CD4-positive, alpha-beta memory T cell (primary cell): ENCODE results near the gene ELAC1. TPM values are rescaled to one million over a fixed set of nuclear protein-coding genes. Genes with fewer than 3 reads are reported as not detected.
"Not testable (repeated sequence)": the region's sequence is repeated elsewhere in the genome, so short reads cannot be mapped to it uniquely, and the experiment has no call there.

Experiments
- CTCF ChIA-PET: fragments of 350-600 bp; sonication (Branson Sonifier 250); formaldehyde crosslinking; loops from one replicate; lab custom pipeline; 2021; ENCODE audit warnings: inconsistent platforms; ENCODE audit not compliant: partially characterized antibody; lab: Charles Lee
- POLR2A ChIA-PET: fragments of 350-600 bp; sonication (Branson Sonifier 250); formaldehyde crosslinking; loops from one replicate; lab custom pipeline; 2021; ENCODE audit not compliant: partially characterized antibody; lab: Charles Lee
- DNase-seq, 5 donors: peaks; one replicate each; pipeline versions ENCODE4 v3.0.0 to v3.0.0-alpha.2; 2020 to 2022; ENCODE audit warnings: mixed read lengths in 1 of 5
- H3K27ac ChIP-seq: one replicate; pipeline ENCODE4 v1.7.0; 2013; ENCODE audit warnings: low read depth, low read length
- H3K27me3 ChIP-seq: 2 replicates; pipeline ENCODE4 v1.7.0; 2013; ENCODE audit warnings: mild to moderate bottlenecking, low read length, moderate library complexity; ENCODE audit not compliant: insufficient read depth
- H3K36me3 ChIP-seq: 2 replicates; pipeline ENCODE4 v1.7.0; 2013; ENCODE audit warnings: mild to moderate bottlenecking, low read length, moderate library complexity; ENCODE audit not compliant: insufficient read depth
- H3K4me1 ChIP-seq: 2 replicates; pipeline ENCODE4 v1.7.0; 2013; ENCODE audit warnings: mild to moderate bottlenecking, low read length, moderate library complexity; ENCODE audit not compliant: insufficient read depth
- H3K4me3 ChIP-seq, 2 donors: one replicate each; pipeline ENCODE4 v1.7.0; 2013; ENCODE audit warnings: low read length in 2 of 2, mild to moderate bottlenecking in 1 of 2
- H3K9me3 ChIP-seq, 2 donors: one replicate each; pipeline ENCODE4 v1.7.0; 2013; ENCODE audit warnings: low read length in 2 of 2, control low read depth in 1 of 2; ENCODE audit not compliant: control insufficient read depth in 1 of 2
- H3K27ac Mint-ChIP-seq, 7 donors: one replicate each; pipeline ENCODE4 v1.8.0; 2020 to 2021; ENCODE audit warnings: mixed read lengths in 7 of 7, mild to moderate bottlenecking in 6 of 7, inconsistent platforms in 3 of 7, moderate library complexity in 3 of 7
- H3K27me3 Mint-ChIP-seq, 2 donors: one replicate each; pipeline ENCODE4 v1.8.0; 2020 to 2021; ENCODE audit warnings: mixed read lengths in 2 of 2
- H3K36me3 Mint-ChIP-seq, 2 donors: one replicate each; pipeline ENCODE4 v1.8.0; 2020 to 2021; ENCODE audit warnings: mixed read lengths in 2 of 2, inconsistent platforms in 1 of 2, mild to moderate bottlenecking in 1 of 2
- H3K4me1 Mint-ChIP-seq, 4 donors: one replicate each; pipeline ENCODE4 v1.8.0; 2020 to 2021; ENCODE audit warnings: mixed read lengths in 4 of 4, mild to moderate bottlenecking in 1 of 4
- H3K4me3 Mint-ChIP-seq, 8 donors: one replicate each; pipeline ENCODE4 v1.8.0; 2020 to 2021; ENCODE audit warnings: mixed read lengths in 8 of 8, mild to moderate bottlenecking in 7 of 8, moderate library complexity in 6 of 8, inconsistent platforms in 3 of 8
- H3K9me3 Mint-ChIP-seq, 8 donors: one replicate each; pipeline ENCODE4 v1.8.0; 2020 to 2021; ENCODE audit warnings: mixed read lengths in 8 of 8, mild to moderate bottlenecking in 5 of 8, inconsistent platforms in 3 of 8, moderate library complexity in 1 of 8
- intact Hi-C: fragments of 100-400 bp; cut with micrococcal nuclease; formaldehyde crosslinking; loops from one replicate; pipeline ENCODE4 v1.15.1; 2023
- polyA plus RNA-seq, 2 donors: library from polyadenylated mRNA; unstranded; fragments of 300-500 nt; fragmentation: Illumina TruSeq; gene quantifications; one replicate each; pipeline ENCODE4 v1.2.3, GENCODE V29; 2021
- total RNA-seq, 2 experiments: library from RNA; stranded (reverse); gene quantifications; one replicate each; pipeline ENCODE4 v1.2.3, GENCODE V29; 2021

ELAC1 gene
- total and polyA plus RNA-seq, 4 experiments from 2014 or later = 11.6 to 18.5 (median 13.5) TPM

DNA sequence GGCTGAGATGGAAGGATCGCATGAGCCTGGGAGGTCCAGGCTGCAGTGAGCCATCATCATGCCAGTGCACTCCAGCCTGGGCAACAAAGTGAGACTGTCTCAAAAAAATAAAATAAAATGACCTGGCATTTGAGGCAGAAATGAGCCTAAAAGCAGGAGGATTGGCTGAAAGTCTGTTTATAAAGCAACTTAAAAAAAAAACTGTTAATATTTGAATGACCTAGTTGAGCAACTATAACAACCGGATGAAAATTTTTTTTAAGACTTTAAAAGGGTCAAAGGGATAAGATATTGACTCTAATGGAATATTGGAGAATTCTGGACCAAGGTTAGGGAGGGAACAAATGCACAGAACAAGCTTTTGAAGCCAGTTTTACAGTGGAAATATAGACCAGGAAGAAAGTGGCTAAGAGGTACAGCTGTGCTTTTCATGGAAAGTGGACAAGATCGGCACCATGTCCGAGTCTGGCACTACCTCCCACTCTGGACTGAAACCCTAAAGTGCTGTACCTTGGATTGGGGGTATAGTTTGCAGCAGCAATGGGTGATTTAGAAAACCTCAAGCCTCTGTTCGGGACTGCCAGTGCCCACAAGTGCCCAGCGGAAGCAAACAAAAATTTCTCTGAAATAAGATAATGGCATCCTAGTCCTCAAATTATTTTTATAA lies 33.2 kb upstream of the ELAC1 start:
- no peak overlapping the region for H3K4me3 Mint-ChIP-seq
- Histone ChIP-seq H3K4me1 (no peaks in the 10 kb centered on the region), H3K27ac (no peak overlapping the region), H3K27me3 (no peaks in the 10 kb centered on the region), H3K9me3 (no peaks in the 10 kb centered on the region), H3K36me3 (peaks cover under 1% of the 10 kb centered on the region), H3K4me3 (no peak overlapping the region)
- CTCF ChIA-PET = interaction anchor here (1.1 kb wide), 2 partner anchors 117 kb away, joined by 3 read pairs; no protein-coding TSS in a partner anchor
- no peaks in the 10 kb centered on the region for H3K9me3 Mint-ChIP-seq
- POLR2A ChIA-PET = no interaction called here
- DNase-seq = no peak
- peaks cover 16 to 48% of the 10 kb centered on the region in 2 donors for H3K36me3 Mint-ChIP-seq
- intact Hi-C loops = no loop called here
- H3K4me1 Mint-ChIP-seq = peaks cover 0 to 3% (median 0%) of the 10 kb centered on the region in 4 donors
- H3K27ac Mint-ChIP-seq = peak overlapping the region in 1 of 7 donors; percentile 10
- H3K27me3 Mint-ChIP-seq = no peaks in the 10 kb centered on the region

DNA sequence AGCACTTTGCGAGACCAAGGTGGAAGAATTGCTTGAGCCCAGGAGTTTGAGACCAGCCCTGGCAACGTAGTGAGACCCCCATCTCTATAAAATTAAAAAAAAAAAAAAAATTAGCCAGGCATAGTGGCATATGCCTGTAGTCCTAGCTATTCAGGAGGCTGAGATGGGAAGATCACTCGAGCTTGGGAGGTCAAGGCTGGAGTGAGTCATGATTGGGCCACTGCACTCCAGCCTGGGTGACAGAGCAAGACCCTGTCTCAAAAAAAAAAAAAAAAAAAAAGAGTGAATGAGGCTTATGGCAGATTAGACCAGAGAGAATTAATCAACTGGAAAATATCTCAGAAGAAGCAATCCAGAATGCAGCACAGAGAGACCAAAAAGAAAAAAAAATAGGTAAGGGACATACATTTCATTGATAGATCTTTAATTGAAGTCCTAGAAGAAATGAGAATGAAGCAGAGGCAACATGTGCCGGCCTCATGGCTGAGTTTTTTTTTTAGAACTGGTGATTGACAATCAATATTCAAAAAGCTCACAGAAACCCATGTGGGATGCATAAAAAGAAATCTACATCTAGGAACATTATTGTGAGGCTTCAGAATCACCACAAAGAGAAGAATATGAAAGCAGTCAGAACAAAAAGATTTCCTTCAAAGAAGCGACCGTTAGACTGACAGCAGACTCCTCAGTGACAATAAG lies 32.2 kb upstream of the ELAC1 start:
- H3K27ac ChIP-seq = no peak overlapping the region
- CTCF ChIA-PET = interaction anchor here (0.6 to 1.1 kb wide), 2 partner anchors 116 to 120 kb away, joined by 3 read pairs; no protein-coding TSS in a partner anchor
- H3K9me3 ChIP-seq = no peaks in the 10 kb centered on the region
- intact Hi-C loops = no loop called here
- H3K27me3 ChIP-seq = no peaks in the 10 kb centered on the region
- H3K4me3 ChIP-seq = no peak overlapping the region
- Mint-ChIP-seq H3K36me3 (peaks cover 16 to 50% of the 10 kb centered on the region in 2 donors), H3K9me3 (no peaks in the 10 kb centered on the region), H3K4me1 (peaks cover 0 to 3% (median 0%) of the 10 kb centered on the region in 4 donors), H3K27me3 (no peaks in the 10 kb centered on the region), H3K27ac (peak overlapping the region in 2 of 7 donors; percentile 10 to 19), H3K4me3 (no peak overlapping the region)
- peaks cover 7% of the 10 kb centered on the region for H3K36me3 ChIP-seq
- POLR2A ChIA-PET = no interaction called here
- H3K4me1 ChIP-seq = no peaks in the 10 kb centered on the region
- no peak for DNase-seq

DNA sequence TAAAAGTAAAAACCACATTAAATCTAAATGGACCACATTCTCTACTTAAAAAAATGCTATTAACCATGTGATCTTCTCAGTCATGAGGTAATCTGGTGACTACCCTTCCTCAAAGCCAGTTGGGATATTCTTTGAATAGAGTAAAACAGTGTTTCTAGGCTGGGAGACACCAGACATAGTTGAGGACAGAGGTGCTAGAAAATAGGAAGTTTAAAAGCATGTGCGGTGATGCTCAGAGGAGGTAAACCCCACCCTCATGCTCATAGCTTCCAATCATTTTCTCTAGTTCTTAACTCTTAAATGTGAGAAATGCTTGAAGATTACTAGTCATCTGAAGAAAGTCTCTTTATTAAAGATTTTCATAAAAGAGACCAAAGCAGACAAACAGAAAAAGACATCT lies 30.7 kb upstream of the ELAC1 start:
- no peak overlapping the region for H3K27ac ChIP-seq
- no peaks in the 10 kb centered on the region for H3K9me3 Mint-ChIP-seq
- H3K27me3 ChIP-seq = no peaks in the 10 kb centered on the region
- H3K4me1 Mint-ChIP-seq = peaks cover 0 to 3% (median 0%) of the 10 kb centered on the region in 4 donors
- no peak overlapping the region for H3K4me3 Mint-ChIP-seq
- no peaks in the 10 kb centered on the region for H3K27me3 Mint-ChIP-seq
- no peak for DNase-seq
- ChIA-PET CTCF (no interaction called here), POLR2A (no interaction called here)
- peaks cover 7% of the 10 kb centered on the region for H3K36me3 ChIP-seq
- H3K36me3 Mint-ChIP-seq = peaks cover 19 to 47% of the 10 kb centered on the region in 2 donors
- peak overlapping the region in 5 of 7 donors; percentile 14 to 84 (median 51) for H3K27ac Mint-ChIP-seq
- no peaks in the 10 kb centered on the region for H3K9me3 ChIP-seq
- H3K4me3 ChIP-seq = no peak overlapping the region
- H3K4me1 ChIP-seq = no peaks in the 10 kb centered on the region
- intact Hi-C loops = no loop called here

DNA sequence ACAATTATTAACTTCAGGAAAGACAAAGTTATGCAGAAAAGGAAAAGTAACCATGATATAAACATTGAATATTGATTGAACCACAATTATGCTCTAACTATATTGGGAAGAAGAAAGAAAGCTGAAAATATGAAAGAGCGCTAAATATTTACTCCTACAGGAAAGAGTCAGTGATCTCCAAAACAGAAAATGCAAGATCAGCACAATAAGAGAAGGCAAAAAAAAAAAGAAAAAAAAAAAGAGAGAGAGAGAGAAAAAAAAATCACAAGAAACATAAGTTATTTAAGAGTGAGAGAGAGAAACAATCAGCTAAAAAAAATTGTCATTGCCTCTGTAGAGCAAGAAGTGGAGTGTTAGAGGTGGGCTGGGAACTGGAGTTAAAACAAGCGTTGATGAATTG lies 28.9 kb upstream of the ELAC1 start:
- intact Hi-C loops = no loop called here
- CTCF ChIA-PET = interaction anchor here (0.6 to 1.4 kb wide), 4 partner anchors 58 to 179 kb away, joined by 3 to 6 read pairs (median 4); partner anchors contain the start of gene MRO
- no peak for DNase-seq
- POLR2A ChIA-PET = interaction anchor here (1.3 kb wide), 1 partner anchor 29 kb away, joined by 3 read pairs; the partner anchor contains the start of gene ELAC1
- H3K36me3 Mint-ChIP-seq = peaks cover 15 to 42% of the 10 kb centered on the region in 2 donors
- H3K36me3 ChIP-seq = peaks cover 7% of the 10 kb centered on the region
- no peaks in the 10 kb centered on the region for H3K9me3 Mint-ChIP-seq
- no peaks in the 10 kb centered on the region for H3K27me3 Mint-ChIP-seq
- H3K4me3 ChIP-seq = no peak overlapping the region
- no peak overlapping the region for H3K4me3 Mint-ChIP-seq
- H3K4me1 ChIP-seq = no peaks in the 10 kb centered on the region
- H3K27ac Mint-ChIP-seq = peak overlapping the region in 3 of 7 donors; percentile 6 to 78 (median 42)
- no peak overlapping the region for H3K27ac ChIP-seq
- H3K9me3 ChIP-seq = no peaks in the 10 kb centered on the region
- H3K27me3 ChIP-seq = no peaks in the 10 kb centered on the region
- H3K4me1 Mint-ChIP-seq = peaks cover 0 to 3% (median 0%) of the 10 kb centered on the region in 4 donors

DNA sequence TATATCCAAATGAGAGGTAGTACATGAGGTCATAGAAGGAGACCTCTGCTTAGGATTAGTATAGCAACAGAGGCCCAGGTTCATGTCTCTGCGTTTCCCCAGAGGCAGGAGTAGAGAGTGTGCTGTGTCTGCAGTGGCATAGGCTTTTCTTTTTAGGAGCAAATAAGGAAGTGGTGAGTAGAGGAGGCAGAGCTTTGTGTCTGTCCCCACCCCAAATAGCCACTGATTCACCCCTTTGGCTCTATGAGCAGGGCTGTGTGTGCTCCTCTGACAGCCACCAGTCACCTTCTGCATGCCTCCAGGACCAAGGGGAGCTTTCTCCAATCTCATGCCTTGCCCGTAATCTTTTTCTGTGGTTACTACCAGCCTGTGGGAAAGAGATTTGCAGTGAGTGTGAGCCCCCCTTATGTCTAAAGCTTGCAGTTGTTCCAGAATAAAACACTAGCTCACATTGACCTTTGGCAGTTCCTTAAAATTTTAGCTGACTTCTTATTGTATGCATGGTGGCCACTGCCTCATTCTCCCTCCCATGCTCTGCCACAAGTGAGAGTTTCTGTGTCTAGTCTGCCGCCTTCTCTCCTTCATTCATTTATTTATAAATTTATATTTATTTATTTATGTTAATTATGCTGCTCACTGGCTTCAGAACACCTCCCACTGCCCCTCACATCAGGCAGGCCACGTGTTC lies 23.5 kb upstream of the ELAC1 start:
- intact Hi-C loops = no loop called here
- no peaks in the 10 kb centered on the region for H3K4me1 Mint-ChIP-seq
- CTCF ChIA-PET = no interaction called here
- no peak for DNase-seq
- no peaks in the 10 kb centered on the region for H3K9me3 ChIP-seq
- no peaks in the 10 kb centered on the region for H3K27me3 ChIP-seq
- no peak overlapping the region for H3K4me3 Mint-ChIP-seq
- no peaks in the 10 kb centered on the region for H3K4me1 ChIP-seq
- H3K27ac ChIP-seq = no peak overlapping the region
- peak overlapping the region in 3 of 7 donors; percentile 13 to 30 (median 22) for H3K27ac Mint-ChIP-seq
- H3K9me3 Mint-ChIP-seq = no peaks in the 10 kb centered on the region
- no peaks in the 10 kb centered on the region for H3K27me3 Mint-ChIP-seq
- POLR2A ChIA-PET = no interaction called here
- H3K4me3 ChIP-seq = no peak overlapping the region
- peaks cover 33 to 40% of the 10 kb centered on the region in 2 donors for H3K36me3 Mint-ChIP-seq
- H3K36me3 ChIP-seq = peaks cover 7% of the 10 kb centered on the region

DNA sequence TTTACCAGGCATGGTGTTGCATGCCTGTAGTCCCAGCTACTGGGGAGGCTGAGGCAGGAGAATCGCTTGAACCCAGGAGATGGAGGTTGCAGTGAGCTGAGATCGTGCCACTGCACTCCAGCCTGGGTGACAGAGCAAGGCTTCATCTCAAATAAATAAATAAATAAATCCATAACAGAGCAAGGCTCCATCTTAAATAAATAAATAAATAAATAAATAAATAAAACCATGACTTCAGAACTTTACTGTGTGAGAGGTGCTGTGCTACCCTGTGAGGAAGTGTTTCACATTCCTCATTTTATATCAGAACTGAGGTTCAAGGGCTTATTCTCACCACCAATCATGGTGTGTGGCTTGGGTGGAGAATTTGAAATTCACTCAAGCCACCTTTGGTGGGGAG lies 21.9 kb upstream of the ELAC1 start:
- H3K27ac ChIP-seq, H3K27me3 ChIP-seq, H3K4me1 Mint-ChIP-seq, H3K4me3 Mint-ChIP-seq, H3K9me3 Mint-ChIP-seq, H3K27ac Mint-ChIP-seq, H3K36me3 ChIP-seq, intact Hi-C loops, H3K9me3 ChIP-seq, DNase-seq, H3K27me3 Mint-ChIP-seq, CTCF ChIA-PET, H3K4me1 ChIP-seq, POLR2A ChIA-PET, H3K4me3 ChIP-seq: not testable (repeated sequence)
- peaks cover 32 to 33% of the 10 kb centered on the region in 2 donors for H3K36me3 Mint-ChIP-seq

DNA sequence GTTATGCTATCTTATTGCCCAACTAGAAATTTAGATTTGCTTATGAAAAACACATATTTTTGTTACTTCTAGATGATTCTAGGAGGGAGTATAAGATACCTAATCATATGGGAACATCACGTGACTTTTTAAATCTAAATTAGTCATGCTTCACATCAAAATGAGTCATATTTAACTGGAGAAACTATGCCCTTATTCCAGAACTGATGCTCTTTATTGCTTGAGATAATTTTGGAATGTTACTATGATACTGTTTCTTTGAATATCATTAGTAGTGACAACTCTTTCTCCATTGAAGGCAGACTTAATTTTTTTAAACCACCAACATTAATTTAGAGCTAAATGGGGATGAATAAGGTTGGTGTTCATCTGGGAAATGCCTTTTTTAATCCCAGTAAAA lies 19.9 kb upstream of the ELAC1 start:
- Mint-ChIP-seq H3K9me3 (no peaks in the 10 kb centered on the region), H3K4me1 (no peaks in the 10 kb centered on the region), H3K4me3 (no peak overlapping the region), H3K27ac (no peak overlapping the region), H3K36me3 (peaks cover 28 to 30% of the 10 kb centered on the region in 2 donors), H3K27me3 (no peaks in the 10 kb centered on the region)
- ChIA-PET POLR2A (no interaction called here), CTCF (interaction anchor here (0.7 kb wide), 1 partner anchor 578 kb away, joined by 3 read pairs; no protein-coding TSS in a partner anchor)
- no peak overlapping the region for H3K4me3 ChIP-seq
- H3K27ac ChIP-seq = no peak overlapping the region
- no peaks in the 10 kb centered on the region for H3K36me3 ChIP-seq
- DNase-seq = no peak
- intact Hi-C loops = no loop called here
- no peaks in the 10 kb centered on the region for H3K4me1 ChIP-seq
- H3K27me3 ChIP-seq = no peaks in the 10 kb centered on the region
- no peaks in the 10 kb centered on the region for H3K9me3 ChIP-seq
